Mesothelial cell of epicardium (in vitro differentiated cells): ENCODE data around the gene MSMP. TPM values are rescaled to one million over a fixed set of nuclear protein-coding genes. Genes with fewer than 3 reads are reported as not detected.

Experiments
- DNase-seq, 2 experiments: peaks; one replicate each; pipeline ENCODE4 v3.0.0; 2021; ENCODE audit warnings: low spot score in 2 of 2; ENCODE audit not compliant: unreplicated experiment in 2 of 2
- H3K27ac Mint-ChIP-seq: 2 replicates; pipeline ENCODE4 v1.8.0; 2021; ENCODE audit warnings: mixed read lengths
- H3K27me3 Mint-ChIP-seq: 2 replicates; pipeline ENCODE4 v1.8.0; 2021; ENCODE audit warnings: low read depth, mixed read lengths
- H3K36me3 Mint-ChIP-seq: 2 replicates; pipeline ENCODE4 v1.8.0; 2021; ENCODE audit warnings: mixed read lengths
- H3K4me1 Mint-ChIP-seq: 2 replicates; pipeline ENCODE4 v1.8.0; 2021; ENCODE audit warnings: mixed read lengths
- H3K4me3 Mint-ChIP-seq: 2 replicates; pipeline ENCODE4 v1.8.0; 2021; ENCODE audit warnings: mild to moderate bottlenecking, moderate library complexity, mixed read lengths
- H3K9me3 Mint-ChIP-seq: 2 replicates; pipeline ENCODE4 v1.8.0; 2021; ENCODE audit warnings: mixed read lengths
- total RNA-seq: library from RNA; stranded (reverse); gene quantifications from 3 replicates; pipeline ENCODE4 v1.2.1, GENCODE V29; 2021
- TF ChIP-seq, protein P1 (sequence below): fragments of 200-600 bp; sonication (generic); IDR thresholded peaks from one replicate; pipeline ENCODE4 v1.5.0; 2021; ENCODE audit warnings: antibody characterized with exemption; ENCODE audit not compliant: unreplicated experiment

Gene MSMP
- total RNA-seq, 1 donor from 2014 or later, result not detected

DNA sequence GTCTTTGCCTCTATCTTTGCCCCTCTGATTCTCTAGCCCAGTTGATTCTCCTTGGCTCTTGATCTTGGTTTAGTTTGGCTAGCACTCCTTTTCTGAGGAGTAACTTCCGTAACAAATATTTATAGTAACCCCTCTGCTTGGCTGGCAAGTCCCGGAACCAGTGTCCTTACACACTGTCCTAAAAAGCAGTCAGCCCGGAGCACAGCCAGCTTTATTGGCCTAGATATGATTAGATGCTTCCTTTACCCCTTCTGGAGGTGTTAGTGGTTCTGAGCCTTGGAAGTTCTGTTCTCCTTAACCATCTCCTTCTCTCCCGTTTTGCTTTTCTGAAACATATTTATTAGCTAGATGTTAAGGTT lies 17.0 kb upstream of the MSMP start:
- DNase-seq, result no peak
- Mint-ChIP-seq H3K4me3 (no peak overlapping the region), H3K36me3 (no peaks in the 10 kb centered on the region), H3K4me1 (peaks cover 6% of the 10 kb centered on the region), H3K9me3 (no peaks in the 10 kb centered on the region), H3K27me3 (no peaks in the 10 kb centered on the region), H3K27ac (no peak overlapping the region)
- TF ChIP-seq, protein P1, sequence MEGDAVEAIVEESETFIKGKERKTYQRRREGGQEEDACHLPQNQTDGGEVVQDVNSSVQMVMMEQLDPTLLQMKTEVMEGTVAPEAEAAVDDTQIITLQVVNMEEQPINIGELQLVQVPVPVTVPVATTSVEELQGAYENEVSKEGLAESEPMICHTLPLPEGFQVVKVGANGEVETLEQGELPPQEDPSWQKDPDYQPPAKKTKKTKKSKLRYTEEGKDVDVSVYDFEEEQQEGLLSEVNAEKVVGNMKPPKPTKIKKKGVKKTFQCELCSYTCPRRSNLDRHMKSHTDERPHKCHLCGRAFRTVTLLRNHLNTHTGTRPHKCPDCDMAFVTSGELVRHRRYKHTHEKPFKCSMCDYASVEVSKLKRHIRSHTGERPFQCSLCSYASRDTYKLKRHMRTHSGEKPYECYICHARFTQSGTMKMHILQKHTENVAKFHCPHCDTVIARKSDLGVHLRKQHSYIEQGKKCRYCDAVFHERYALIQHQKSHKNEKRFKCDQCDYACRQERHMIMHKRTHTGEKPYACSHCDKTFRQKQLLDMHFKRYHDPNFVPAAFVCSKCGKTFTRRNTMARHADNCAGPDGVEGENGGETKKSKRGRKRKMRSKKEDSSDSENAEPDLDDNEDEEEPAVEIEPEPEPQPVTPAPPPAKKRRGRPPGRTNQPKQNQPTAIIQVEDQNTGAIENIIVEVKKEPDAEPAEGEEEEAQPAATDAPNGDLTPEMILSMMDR, result no peak

GRCh38 chr9:35769763-35770162 lies 15.7 kb upstream of the MSMP start:
- H3K27ac Mint-ChIP-seq, result no peak overlapping the region
- no peaks in the 10 kb centered on the region for H3K27me3 Mint-ChIP-seq
- H3K4me1 Mint-ChIP-seq, result no peaks in the 10 kb centered on the region
- DNase-seq, result no peak
- no peaks in the 10 kb centered on the region for H3K9me3 Mint-ChIP-seq
- TF ChIP-seq, protein P1, result no peak
- H3K4me3 Mint-ChIP-seq, result no peak overlapping the region
- no peaks in the 10 kb centered on the region for H3K36me3 Mint-ChIP-seq

DNA sequence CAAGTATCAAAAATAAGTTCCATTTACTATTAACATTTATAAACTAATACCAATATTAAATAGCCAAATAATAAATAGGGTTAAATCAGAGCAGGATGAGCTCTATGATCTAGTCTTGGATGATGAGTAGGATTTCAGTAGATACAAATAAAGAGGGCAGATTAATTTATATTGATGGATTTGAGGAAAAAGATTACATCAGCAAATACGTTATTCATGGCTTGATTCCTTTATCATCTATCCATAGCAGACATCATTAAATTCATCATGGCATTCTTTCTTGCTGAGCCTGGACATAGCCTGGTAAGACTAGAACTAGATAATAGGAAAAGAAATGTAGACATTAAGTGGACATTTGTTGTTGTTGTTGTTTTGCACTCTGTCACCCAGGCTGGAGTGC lies 13.4 kb upstream of the MSMP start:
- Mint-ChIP-seq H3K4me3 (no peak overlapping the region), H3K36me3 (no peaks in the 10 kb centered on the region)
- TF ChIP-seq, protein P1, result no peak

GRCh38 chr9:35766997-35767396 lies 12.9 kb upstream of the MSMP start:
- Mint-ChIP-seq H3K27ac (no peak overlapping the region), H3K4me3 (no peak overlapping the region), H3K27me3 (no peaks in the 10 kb centered on the region), H3K9me3 (no peaks in the 10 kb centered on the region), H3K4me1 (no peaks in the 10 kb centered on the region), H3K36me3 (no peaks in the 10 kb centered on the region)
- TF ChIP-seq, protein P1, result no peak
- no peak for DNase-seq

More for the DNA sequence above, 13.4 kb upstream of the MSMP start:
- Mint-ChIP-seq H3K27me3 (no peaks in the 10 kb centered on the region), H3K27ac (no peak overlapping the region), H3K9me3 (no peaks in the 10 kb centered on the region), H3K4me1 (no peaks in the 10 kb centered on the region)
- no peak for DNase-seq

DNA sequence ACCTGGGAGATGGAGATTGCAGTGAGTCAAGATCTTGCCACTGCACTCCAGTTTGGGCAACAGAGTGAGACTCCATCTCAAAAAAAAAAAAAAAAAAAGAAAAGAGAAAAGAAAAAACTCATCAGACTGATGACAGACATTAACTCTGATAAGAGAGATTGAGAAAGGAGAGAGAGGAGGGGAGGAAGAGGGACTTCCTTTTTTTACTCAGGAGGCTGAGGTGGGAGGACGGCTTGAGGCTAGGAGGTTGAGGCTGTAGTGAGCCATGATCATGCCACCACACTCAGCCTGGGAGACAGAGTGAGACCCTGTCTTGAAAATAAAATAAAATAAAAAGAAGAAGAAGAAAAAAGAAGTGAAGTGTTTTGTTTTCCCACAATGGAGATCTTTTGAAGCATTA lies 9.7 kb upstream of the MSMP start:
- H3K36me3 Mint-ChIP-seq, result no peaks in the 10 kb centered on the region
- no peaks in the 10 kb centered on the region for H3K9me3 Mint-ChIP-seq
- no peak overlapping the region for H3K27ac Mint-ChIP-seq
- no peak overlapping the region for H3K4me3 Mint-ChIP-seq
- peaks cover 10% of the 10 kb centered on the region for H3K4me1 Mint-ChIP-seq
- TF ChIP-seq, protein P1, result no peak
- no peaks in the 10 kb centered on the region for H3K27me3 Mint-ChIP-seq
- DNase-seq, result no peak

DNA sequence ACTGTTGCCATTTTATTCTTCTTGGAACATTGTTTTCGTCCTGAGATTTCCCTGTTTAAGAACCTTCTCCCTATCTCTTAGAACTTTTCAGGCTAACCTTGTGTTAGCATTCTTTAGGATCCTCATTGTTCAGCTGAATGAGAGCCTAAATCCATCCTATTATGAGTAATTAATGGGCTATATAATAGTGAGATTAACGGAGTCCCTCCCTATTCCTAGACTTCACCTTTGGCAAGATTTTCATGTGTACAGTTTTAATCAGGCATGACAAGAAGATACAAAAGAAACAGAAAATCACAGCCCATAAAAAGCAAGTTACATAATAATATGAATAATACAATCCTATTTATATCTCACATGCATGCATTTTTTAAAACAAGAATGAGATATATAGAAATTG lies 9.1 kb upstream of the MSMP start:
- no peak for DNase-seq
- H3K36me3 Mint-ChIP-seq, result no peaks in the 10 kb centered on the region
- H3K27ac Mint-ChIP-seq, result no peak overlapping the region
- no peak overlapping the region for H3K4me3 Mint-ChIP-seq
- H3K4me1 Mint-ChIP-seq, result peaks cover 15% of the 10 kb centered on the region
- TF ChIP-seq, protein P1, result no peak
- no peaks in the 10 kb centered on the region for H3K9me3 Mint-ChIP-seq
- no peaks in the 10 kb centered on the region for H3K27me3 Mint-ChIP-seq
